GM23338 (cell line): ENCODE results near the gene TPM2. TPM values are rescaled to one million over a fixed set of nuclear protein-coding genes. Genes with fewer than 3 reads are reported as not detected.
A peak's percentile ranks its signal among the peaks of the same experiment; 100 is the strongest.

Experiments used
- ATAC-seq: fragments of 200-7000 bp; cut with Tn5 transposase; 3 replicates; pipeline ENCODE4 v1.9.1; 2020
- DNase-seq: peaks from one replicate; pipeline ENCODE4 v3.0.0-alpha.2; 2015; ENCODE audit warnings: low spot score
- H2AFZ ChIP-seq: fragments of 200-600 bp; sonication (generic); 2 replicates; pipeline ENCODE4 v1.8.0; 2016; ENCODE audit warnings: antibody characterized with exemption, mild to moderate bottlenecking, moderate library complexity
- H3F3A ChIP-seq: fragments of 200-600 bp; sonication (generic); replicated peaks from 2 replicates; pipeline ENCODE4 v1.8.0; 2017; ENCODE audit warnings: antibody characterized with exemption, mixed run types, low read depth
- H3K27ac ChIP-seq: fragments of 200-600 bp; sonication (generic); 2 replicates; pipeline ENCODE4 v1.6.1; 2016; ENCODE audit warnings: low read depth
- H3K27me3 ChIP-seq: fragments of 200-600 bp; sonication (generic); 2 replicates; pipeline ENCODE4 v1.8.0; 2016; ENCODE audit warnings: mild to moderate bottlenecking, mixed run types, moderate library complexity; ENCODE audit not compliant: insufficient read depth
- H3K36me3 ChIP-seq: fragments of 200-600 bp; sonication (generic); 2 replicates; pipeline ENCODE4 v1.8.0; 2016; ENCODE audit warnings: mild to moderate bottlenecking; ENCODE audit not compliant: insufficient read depth
- H3K4me1 ChIP-seq: fragments of 200-600 bp; sonication (generic); 2 replicates; pipeline ENCODE4 v1.8.0; 2016; ENCODE audit warnings: mild to moderate bottlenecking, moderate library complexity; ENCODE audit not compliant: insufficient read depth
- H3K4me2 ChIP-seq: fragments of 200-600 bp; sonication (generic); 2 replicates; pipeline ENCODE4 v1.7.1; 2017; ENCODE audit warnings: mixed run types
- H3K4me3 ChIP-seq: fragments of 200-600 bp; sonication (generic); 2 replicates; pipeline ENCODE4 v1.6.1; 2016; ENCODE audit warnings: mixed run types
- H3K79me2 ChIP-seq: fragments of 200-600 bp; sonication (generic); replicated peaks from 2 replicates; pipeline ENCODE4 v1.8.0; 2017; ENCODE audit warnings: mild to moderate bottlenecking; ENCODE audit not compliant: insufficient read depth
- H3K9me2 ChIP-seq: fragments of 200-600 bp; sonication (generic); 2 replicates; pipeline ENCODE4 v1.8.0; 2017; ENCODE audit not compliant: insufficient read depth
- H4K20me1 ChIP-seq: fragments of 200-600 bp; sonication (generic); replicated peaks from 2 replicates; pipeline ENCODE4 v1.8.0; 2017; ENCODE audit warnings: mild to moderate bottlenecking; ENCODE audit not compliant: insufficient read depth
- H3K27ac Mint-ChIP-seq: 2 replicates; pipeline ENCODE4 v1.8.0; 2020; ENCODE audit warnings: inconsistent platforms, mild to moderate bottlenecking, moderate library complexity, mixed read lengths
- H3K27me3 Mint-ChIP-seq: 3 replicates; pipeline ENCODE4 v1.8.0; 2022; ENCODE audit warnings: low read depth, mild to moderate bottlenecking, moderate library complexity, mixed read lengths, inconsistent platforms; ENCODE audit not compliant: insufficient read depth, poor library complexity
- H3K36me3 Mint-ChIP-seq: 3 replicates; pipeline ENCODE4 v1.8.0; 2021; ENCODE audit warnings: low read depth, mild to moderate bottlenecking, inconsistent platforms, moderate library complexity, mixed read lengths
- H3K4me1 Mint-ChIP-seq: 3 replicates; pipeline ENCODE4 v1.8.0; 2020; ENCODE audit warnings: mild to moderate bottlenecking, inconsistent platforms, mixed read lengths
- H3K4me3 Mint-ChIP-seq: 3 replicates; pipeline ENCODE4 v1.8.0; 2021; ENCODE audit warnings: moderate library complexity, mild to moderate bottlenecking, inconsistent platforms, mixed read lengths
- H3K9me3 Mint-ChIP-seq: 3 replicates; pipeline ENCODE4 v1.8.0; 2020; ENCODE audit warnings: moderate library complexity, mild to moderate bottlenecking, inconsistent platforms, mixed read lengths
- CREB1 ChIP-seq: fragments of 250-450 bp; sonication (Bioruptor Pico); IDR thresholded peaks from 2 replicates; pipeline ENCODE4 v1.5.0; 2020; ENCODE audit warnings: low read depth, mild to moderate bottlenecking, moderate library complexity
- CTCF ChIP-seq, 2 experiments: fragments of 200-600 bp in 1 of 2; sonication (generic) in 1 of 2; conservative IDR thresholded peaks; 2 replicates each; pipeline versions ENCODE4 v1.5.1 to v1.6.1; 2016 to 2017; ENCODE audit warnings: antibody characterized with exemption in 2 of 2, low read depth in 2 of 2, mild to moderate bottlenecking in 2 of 2, moderate library complexity in 1 of 2
- ETS1 ChIP-seq: IDR thresholded peaks from 2 replicates; pipeline ENCODE4 v1.6.1; 2016; ENCODE audit warnings: antibody characterized with exemption
- EZH2 ChIP-seq: fragments of 200-600 bp; sonication (generic); IDR thresholded peaks from one replicate; pipeline ENCODE4 v1.8.0; 2017; ENCODE audit warnings: antibody characterized with exemption, mild to moderate bottlenecking, low read depth; ENCODE audit not compliant: unreplicated experiment
- EZH2phosphoT487 ChIP-seq: fragments of 200-600 bp; sonication (generic); IDR thresholded peaks from one replicate; pipeline ENCODE4 v1.8.1; 2018; ENCODE audit warnings: antibody characterized with exemption; ENCODE audit not compliant: unreplicated experiment
- JUNB ChIP-seq: IDR thresholded peaks from one replicate; pipeline ENCODE4 v1.6.1; 2016; ENCODE audit warnings: antibody characterized with exemption; ENCODE audit not compliant: unreplicated experiment
- POLR2AphosphoS5 ChIP-seq: IDR thresholded peaks from 2 replicates; pipeline ENCODE4 v1.6.1; 2016; ENCODE audit warnings: antibody characterized with exemption, low read depth
- REST ChIP-seq: IDR thresholded peaks from one replicate; pipeline ENCODE4 v1.6.1; 2018; ENCODE audit warnings: antibody characterized with exemption; ENCODE audit not compliant: unreplicated experiment
- STAT1 ChIP-seq: IDR thresholded peaks from one replicate; pipeline ENCODE4 v1.6.1; 2016; ENCODE audit warnings: antibody characterized with exemption; ENCODE audit not compliant: unreplicated experiment
- ZNF114 ChIP-seq: fragments of 250-450 bp; sonication (Bioruptor Pico); IDR thresholded peaks from 2 replicates; pipeline ENCODE4 v1.5.0; 2020; ENCODE audit warnings: mild to moderate bottlenecking, moderate library complexity
- ZNF331 ChIP-seq: fragments of 250-450 bp; sonication (Bioruptor Pico); IDR thresholded peaks from 2 replicates; pipeline ENCODE4 v1.5.0; 2020; ENCODE audit warnings: low read depth, mild to moderate bottlenecking, moderate library complexity
- polyA plus RNA-seq: library from polyadenylated mRNA; unstranded; fragments of >200 nt; fragmentation: Nextera tagmentation; extraction: Ambion mirVana; gene quantifications from 2 replicates; pipeline ENCODE4 v1.2.1, GENCODE V29; 2016
- total RNA-seq: library from RNA; depleted of rRNA; stranded (reverse); fragments of >200 nt; shearing (Covaris generic); gene quantifications from 2 replicates; pipeline ENCODE4 v1.2.3, GENCODE V29; 2014

Gene TPM2
- total and polyA plus RNA-seq, 2 experiments from 2014 or later, result 116 to 488 TPM

- TF ChIP-seq POLR2AphosphoS5 (no peak), ZNF114 (CRISPR knock-in tag) (no peak), ETS1 (no peak), REST (no peak), CREB1 (no peak), JUNB (no peak), STAT1 (no peak)
Measured at GRCh38 chr9:35687972-35688557, 1.7 kb downstream of the TPM2 start (continued).

GRCh38 chr9:35687306-35687705 lies 2.4 kb downstream of the TPM2 start:
- peaks cover 65% of the 10 kb centered on the region for H3K36me3 Mint-ChIP-seq
- Histone ChIP-seq H3K36me3 (peaks cover 26% of the 10 kb centered on the region), H3F3A (peaks cover 10% of the 10 kb centered on the region; the same call in 1 of the 2 replicates), H3K9me2 (no peaks in the 10 kb centered on the region), H3K27ac (no peak overlapping the region), H3K4me2 (no peak overlapping the region; the same call in 1 of the 2 replicates), H3K79me2 (peaks cover 22% of the 10 kb centered on the region), H3K4me3 (no peak overlapping the region), H2AFZ (no peak overlapping the region), H4K20me1 (peaks cover 6% of the 10 kb centered on the region; the same call in 1 of the 2 replicates), H3K4me1 (peaks cover 17% of the 10 kb centered on the region; the same call in 1 of the 2 replicates), H3K27me3 (no peaks in the 10 kb centered on the region)
- ATAC-seq (no peak), DNase-seq (no peak)
- H3K27me3 Mint-ChIP-seq, result peaks cover 3% of the 10 kb centered on the region
- H3K9me3 Mint-ChIP-seq, result no peaks in the 10 kb centered on the region; the same call in 1 of the 3 replicates
- H3K27ac Mint-ChIP-seq, result no peak overlapping the region; the same call in 1 of the 2 replicates
- peak overlapping the region; percentile 38 for H3K4me3 Mint-ChIP-seq
- no peak for TF ChIP-seq STAT1
- no peak for TF ChIP-seq POLR2AphosphoS5
- TF ChIP-seq EZH2, result no peak
- no peak for TF ChIP-seq CTCF (conservative IDR thresholded peaks at IDR 0.05; ENCODE audit: low read depth in 2 of 2)
- no peak for TF ChIP-seq REST
- no peak for TF ChIP-seq EZH2phosphoT487
- TF ChIP-seq ZNF114 (CRISPR knock-in tag), result no peak
- no peak for TF ChIP-seq ZNF331 (CRISPR knock-in tag)
- TF ChIP-seq JUNB, result no peak
- H3K4me1 Mint-ChIP-seq, result peaks cover 33% of the 10 kb centered on the region
